Uterus (tissue), 2 donors: Measurements from ENCODE around the gene NET1.

ENCODE experiments used
- POLR2A ChIP-seq, 2 donors: fragments of 450-650 bp; IDR thresholded peaks; one replicate each; pipeline ENCODE4 v1.6.1; 2016; ENCODE audit warnings: antibody characterized with exemption in 2 of 2, mild to moderate bottlenecking in 1 of 2, moderate library complexity in 1 of 2
- TF ChIP-seq, protein P1 (sequence below), 4 experiments: fragments of 200-600 bp in 2 of 4; fragments of 450-650 bp in 2 of 4; sonication (generic) in 2 of 4; IDR thresholded peaks; one replicate each; pipeline ENCODE4 v1.5.1; 2016 to 2019; ENCODE audit warnings: antibody characterized with exemption in 4 of 4, mild to moderate bottlenecking in 2 of 4, moderate library complexity in 1 of 4

DNA sequence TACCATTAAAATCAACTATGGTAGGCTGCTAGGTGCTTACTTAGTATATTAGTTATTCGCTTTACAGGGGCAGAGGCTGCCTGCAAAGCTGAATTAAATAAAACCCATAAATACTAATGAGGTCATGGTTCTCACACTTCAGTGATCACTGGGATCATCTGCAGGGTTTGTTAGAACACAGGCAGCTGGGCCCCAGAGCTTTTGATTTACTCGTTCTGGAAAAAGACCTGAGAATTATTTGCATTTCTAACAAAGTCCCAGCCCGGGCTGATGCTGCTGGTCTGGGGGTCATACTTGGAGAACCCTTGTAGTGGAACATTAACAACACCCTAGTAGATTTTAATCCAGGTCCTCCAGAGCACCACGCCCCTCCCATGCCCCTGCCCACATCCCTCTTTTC, 39.0 kb upstream of the NET1 start:
- TF ChIP-seq, protein P1, sequence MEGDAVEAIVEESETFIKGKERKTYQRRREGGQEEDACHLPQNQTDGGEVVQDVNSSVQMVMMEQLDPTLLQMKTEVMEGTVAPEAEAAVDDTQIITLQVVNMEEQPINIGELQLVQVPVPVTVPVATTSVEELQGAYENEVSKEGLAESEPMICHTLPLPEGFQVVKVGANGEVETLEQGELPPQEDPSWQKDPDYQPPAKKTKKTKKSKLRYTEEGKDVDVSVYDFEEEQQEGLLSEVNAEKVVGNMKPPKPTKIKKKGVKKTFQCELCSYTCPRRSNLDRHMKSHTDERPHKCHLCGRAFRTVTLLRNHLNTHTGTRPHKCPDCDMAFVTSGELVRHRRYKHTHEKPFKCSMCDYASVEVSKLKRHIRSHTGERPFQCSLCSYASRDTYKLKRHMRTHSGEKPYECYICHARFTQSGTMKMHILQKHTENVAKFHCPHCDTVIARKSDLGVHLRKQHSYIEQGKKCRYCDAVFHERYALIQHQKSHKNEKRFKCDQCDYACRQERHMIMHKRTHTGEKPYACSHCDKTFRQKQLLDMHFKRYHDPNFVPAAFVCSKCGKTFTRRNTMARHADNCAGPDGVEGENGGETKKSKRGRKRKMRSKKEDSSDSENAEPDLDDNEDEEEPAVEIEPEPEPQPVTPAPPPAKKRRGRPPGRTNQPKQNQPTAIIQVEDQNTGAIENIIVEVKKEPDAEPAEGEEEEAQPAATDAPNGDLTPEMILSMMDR (IDR thresholded peaks at IDR 0.05) = no peak
- TF ChIP-seq POLR2A (IDR thresholded peaks at IDR 0.05) = no peak
